Measurements from ENCODE around the gene RANBP3.

RANBP3 gene

GRCh38 chr19:6020972-6021805, 43.2 kb upstream of the RANBP3 start:
- H4K20me1 ChIP-seq (ENCODE audit: insufficient read depth, low read length): no peaks in the 10 kb centered on the region; the same call in none of the 2 replicates
- no peaks in the 10 kb centered on the region for H3K9me3 ChIP-seq (ENCODE audit: insufficient read depth, low read length, severe bottlenecking)
- no peak overlapping the region for H3K9ac ChIP-seq (ENCODE audit: low read depth, low read length)
- DNase-seq (no peak), ATAC-seq (ENCODE audit: insufficient read depth, low read depth) (no peak)
- no peak overlapping the region for H2AFZ ChIP-seq (ENCODE audit: low read depth, low read length)
- TF ChIP-seq EZH2 (IDR thresholded peaks at IDR 0.05; ENCODE audit: borderline replicate concordance, low read depth, low read length, severe bottlenecking) (no peak), CTCF (IDR thresholded peaks at IDR 0.05; ENCODE audit: borderline replicate concordance, extremely low read depth, low read length, poor library complexity, severe bottlenecking) (no peak)
- H3K4me2 ChIP-seq (ENCODE audit: insufficient read depth, low read length): no peak overlapping the region
- no peaks in the 10 kb centered on the region for H3K79me2 ChIP-seq (ENCODE audit: insufficient read depth, low read length)
- no peaks in the 10 kb centered on the region for H3K27me3 ChIP-seq (ENCODE audit: insufficient read depth, low read length, poor library complexity)
- no peak overlapping the region for H3K27ac ChIP-seq (ENCODE audit: low read length)
- no peaks in the 10 kb centered on the region for H3K36me3 ChIP-seq (ENCODE audit: insufficient read depth, low read length)
- no peaks in the 10 kb centered on the region for H3K4me1 ChIP-seq (ENCODE audit: insufficient read depth, low read length)
- no peak overlapping the region for H3K4me3 ChIP-seq (ENCODE audit: low read depth in 1 of 2, low read length in 2 of 2)

- TF ChIP-seq EZH2 (IDR thresholded peaks at IDR 0.05; ENCODE audit: borderline replicate concordance, low read depth, low read length, severe bottlenecking) (no peak), CTCF (IDR thresholded peaks at IDR 0.05; ENCODE audit: borderline replicate concordance, extremely low read depth, low read length, poor library complexity, severe bottlenecking) (no peak)
- no peaks in the 10 kb centered on the region for H3K4me1 ChIP-seq (ENCODE audit: insufficient read depth, low read length)
- H3K9ac ChIP-seq (ENCODE audit: low read depth, low read length): no peak overlapping the region
These were observed 42.4 kb upstream of the RANBP3 start for GRCh38 chr19:6020166-6020882.

GRCh38 chr19:6018786-6019185, 40.8 kb upstream of the RANBP3 start:
- Histone ChIP-seq H3K79me2 (ENCODE audit: insufficient read depth, low read length) (no peaks in the 10 kb centered on the region), H3K27ac (ENCODE audit: low read length) (no peak overlapping the region), H3K4me1 (ENCODE audit: insufficient read depth, low read length) (no peaks in the 10 kb centered on the region), H3K9ac (ENCODE audit: low read depth, low read length) (no peak overlapping the region), H2AFZ (ENCODE audit: low read depth, low read length) (no peak overlapping the region), H3K4me3 (ENCODE audit: low read depth in 1 of 2, low read length in 2 of 2) (no peak overlapping the region), H4K20me1 (ENCODE audit: insufficient read depth, low read length) (no peaks in the 10 kb centered on the region; the same call in none of the 2 replicates), H3K27me3 (ENCODE audit: insufficient read depth, low read length, poor library complexity) (no peaks in the 10 kb centered on the region), H3K36me3 (ENCODE audit: insufficient read depth, low read length) (no peaks in the 10 kb centered on the region), H3K9me3 (ENCODE audit: insufficient read depth, low read length, severe bottlenecking) (no peaks in the 10 kb centered on the region), H3K4me2 (ENCODE audit: insufficient read depth, low read length) (no peak overlapping the region)
- ATAC-seq (ENCODE audit: insufficient read depth, low read depth) (no peak), DNase-seq (no peak)
- TF ChIP-seq EZH2 (IDR thresholded peaks at IDR 0.05; ENCODE audit: borderline replicate concordance, low read depth, low read length, severe bottlenecking): no peak
- peak; percentile 37 for TF ChIP-seq CTCF (IDR thresholded peaks at IDR 0.05; ENCODE audit: borderline replicate concordance, extremely low read depth, low read length, poor library complexity, severe bottlenecking)

More at GRCh38 chr19:6020166-6020882, 42.4 kb upstream of the RANBP3 start:
- no peak overlapping the region for H3K4me3 ChIP-seq (ENCODE audit: low read depth in 1 of 2, low read length in 2 of 2)
- H3K36me3 ChIP-seq (ENCODE audit: insufficient read depth, low read length): no peaks in the 10 kb centered on the region
- H2AFZ ChIP-seq (ENCODE audit: low read depth, low read length): no peak overlapping the region
- DNase-seq (no peak), ATAC-seq (ENCODE audit: insufficient read depth, low read depth) (no peak)
- no peaks in the 10 kb centered on the region for H3K27me3 ChIP-seq (ENCODE audit: insufficient read depth, low read length, poor library complexity)
- no peaks in the 10 kb centered on the region for H3K9me3 ChIP-seq (ENCODE audit: insufficient read depth, low read length, severe bottlenecking)
- H3K27ac ChIP-seq (ENCODE audit: low read length): no peak overlapping the region
- no peaks in the 10 kb centered on the region for H3K79me2 ChIP-seq (ENCODE audit: insufficient read depth, low read length)
- no peak overlapping the region for H3K4me2 ChIP-seq (ENCODE audit: insufficient read depth, low read length)
- no peaks in the 10 kb centered on the region; the same call in none of the 2 replicates for H4K20me1 ChIP-seq (ENCODE audit: insufficient read depth, low read length)
